DND-41 (cell line): Measurements from ENCODE around the gene ADAMTSL3.

Experiments
- CTCF ChIP-seq: IDR thresholded peaks from 2 replicates; pipeline ENCODE4 v1.5.1; 2012; ENCODE audit warnings: borderline replicate concordance, low read length, moderate library complexity, mild to moderate bottlenecking; ENCODE audit not compliant: poor library complexity, severe bottlenecking; ENCODE audit errors: extremely low read depth
- EZH2 ChIP-seq: IDR thresholded peaks from 3 replicates; pipeline ENCODE4 v1.6.1; 2012; ENCODE audit warnings: borderline replicate concordance, low read depth, mild to moderate bottlenecking, moderate library complexity, low read length, inconsistent platforms; ENCODE audit not compliant: severe bottlenecking

- TF ChIP-seq CTCF (no peak), EZH2 (no peak)
Measured at GRCh38 chr15:83815506-83815905, 161.6 kb downstream of the ADAMTSL3 start.
